Breast epithelium (tissue), 3 donors: ENCODE results near the gene ACADL.

Experiments
- CTCF ChIP-seq, 3 donors: fragments of 450-650 bp; IDR thresholded peaks; one replicate each; pipeline ENCODE4 v1.5.1; 2016 to 2017; ENCODE audit warnings: antibody characterized with exemption in 3 of 3, mild to moderate bottlenecking in 3 of 3, moderate library complexity in 3 of 3
- POLR2A ChIP-seq: fragments of 450-650 bp; IDR thresholded peaks from one replicate; pipeline ENCODE4 v1.6.1; 2016; ENCODE audit warnings: antibody characterized with exemption, mild to moderate bottlenecking, moderate library complexity

GRCh38 chr2:210271300-210271699, 46.1 kb upstream of the ACADL start:
- no peak for TF ChIP-seq CTCF (IDR thresholded peaks at IDR 0.05)
- TF ChIP-seq POLR2A: no peak
